Measurements from ENCODE around the gene DGCR8.

DNA sequence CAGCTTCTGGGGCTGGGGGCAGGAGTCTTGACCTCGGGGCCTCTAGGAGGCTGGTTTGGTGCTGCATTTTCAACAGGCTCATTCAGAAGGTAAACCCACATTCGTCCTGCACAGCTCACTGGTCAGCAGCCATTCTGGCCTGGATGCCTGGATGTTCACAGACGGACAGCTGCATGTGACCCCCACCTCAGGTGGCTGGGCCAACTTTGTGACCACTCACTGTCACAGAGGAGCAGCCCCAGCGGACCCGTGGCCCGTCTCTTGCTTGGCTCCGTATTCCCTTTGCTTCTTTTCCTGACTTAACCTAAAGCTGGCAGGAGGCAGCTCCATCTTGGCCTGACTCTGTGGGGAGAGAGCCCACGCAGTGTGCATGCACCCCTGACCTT, 8.2 kb downstream of the DGCR8 start:
- TF ChIP-seq POLR2A (IDR thresholded peaks at IDR 0.05) = no peak
- TF ChIP-seq, protein P1, sequence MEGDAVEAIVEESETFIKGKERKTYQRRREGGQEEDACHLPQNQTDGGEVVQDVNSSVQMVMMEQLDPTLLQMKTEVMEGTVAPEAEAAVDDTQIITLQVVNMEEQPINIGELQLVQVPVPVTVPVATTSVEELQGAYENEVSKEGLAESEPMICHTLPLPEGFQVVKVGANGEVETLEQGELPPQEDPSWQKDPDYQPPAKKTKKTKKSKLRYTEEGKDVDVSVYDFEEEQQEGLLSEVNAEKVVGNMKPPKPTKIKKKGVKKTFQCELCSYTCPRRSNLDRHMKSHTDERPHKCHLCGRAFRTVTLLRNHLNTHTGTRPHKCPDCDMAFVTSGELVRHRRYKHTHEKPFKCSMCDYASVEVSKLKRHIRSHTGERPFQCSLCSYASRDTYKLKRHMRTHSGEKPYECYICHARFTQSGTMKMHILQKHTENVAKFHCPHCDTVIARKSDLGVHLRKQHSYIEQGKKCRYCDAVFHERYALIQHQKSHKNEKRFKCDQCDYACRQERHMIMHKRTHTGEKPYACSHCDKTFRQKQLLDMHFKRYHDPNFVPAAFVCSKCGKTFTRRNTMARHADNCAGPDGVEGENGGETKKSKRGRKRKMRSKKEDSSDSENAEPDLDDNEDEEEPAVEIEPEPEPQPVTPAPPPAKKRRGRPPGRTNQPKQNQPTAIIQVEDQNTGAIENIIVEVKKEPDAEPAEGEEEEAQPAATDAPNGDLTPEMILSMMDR (IDR thresholded peaks at IDR 0.05 in 8 of 11, conservative IDR thresholded peaks at IDR 0.05 in 3 of 11) = no peak

All from spleen (tissue), 7 donors.